ENCODE results near the gene OR51V1.

The OR51V1 gene

DNA sequence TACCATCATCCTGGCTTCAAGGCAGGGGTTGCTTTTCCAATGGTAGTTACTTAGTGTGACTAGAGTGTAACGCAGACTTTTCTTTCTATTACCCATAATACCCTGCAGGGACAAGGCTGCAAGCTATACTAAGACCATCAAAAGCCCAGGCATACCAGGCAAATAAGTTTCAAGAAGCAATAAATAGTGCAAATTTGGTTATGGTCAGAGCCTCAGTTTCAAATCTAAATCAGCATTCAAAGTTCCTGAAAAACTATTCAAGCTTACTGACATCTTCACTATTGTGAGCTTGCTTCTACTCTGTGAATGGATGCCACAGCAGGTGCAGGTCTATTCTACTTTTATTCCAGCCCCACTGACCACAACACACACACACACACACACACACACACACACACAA lies 28.9 kb upstream of the OR51V1 start:
- H3K4me3 ChIP-seq (replicated peaks; ENCODE audit: insufficient read depth, low read length) = no peak overlapping the region
- no peak overlapping the region for H3K27ac ChIP-seq (replicated peaks)
- DNase-seq (ENCODE audit: low read depth in 1 of 2, low spot score in 1 of 2) = no peak
- peaks cover 3% of the 10 kb centered on the region for H3K27me3 ChIP-seq (ENCODE audit: insufficient read depth, poor library complexity, severe bottlenecking)
- TF ChIP-seq, protein P1, sequence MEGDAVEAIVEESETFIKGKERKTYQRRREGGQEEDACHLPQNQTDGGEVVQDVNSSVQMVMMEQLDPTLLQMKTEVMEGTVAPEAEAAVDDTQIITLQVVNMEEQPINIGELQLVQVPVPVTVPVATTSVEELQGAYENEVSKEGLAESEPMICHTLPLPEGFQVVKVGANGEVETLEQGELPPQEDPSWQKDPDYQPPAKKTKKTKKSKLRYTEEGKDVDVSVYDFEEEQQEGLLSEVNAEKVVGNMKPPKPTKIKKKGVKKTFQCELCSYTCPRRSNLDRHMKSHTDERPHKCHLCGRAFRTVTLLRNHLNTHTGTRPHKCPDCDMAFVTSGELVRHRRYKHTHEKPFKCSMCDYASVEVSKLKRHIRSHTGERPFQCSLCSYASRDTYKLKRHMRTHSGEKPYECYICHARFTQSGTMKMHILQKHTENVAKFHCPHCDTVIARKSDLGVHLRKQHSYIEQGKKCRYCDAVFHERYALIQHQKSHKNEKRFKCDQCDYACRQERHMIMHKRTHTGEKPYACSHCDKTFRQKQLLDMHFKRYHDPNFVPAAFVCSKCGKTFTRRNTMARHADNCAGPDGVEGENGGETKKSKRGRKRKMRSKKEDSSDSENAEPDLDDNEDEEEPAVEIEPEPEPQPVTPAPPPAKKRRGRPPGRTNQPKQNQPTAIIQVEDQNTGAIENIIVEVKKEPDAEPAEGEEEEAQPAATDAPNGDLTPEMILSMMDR (IDR thresholded peaks at IDR 0.05; ENCODE audit: insufficient read depth, low read length) = no peak
- no peak for TF ChIP-seq SPI1 (IDR thresholded peaks at IDR 0.05; ENCODE audit: borderline replicate concordance, low read depth)
- TF ChIP-seq, protein P2, sequence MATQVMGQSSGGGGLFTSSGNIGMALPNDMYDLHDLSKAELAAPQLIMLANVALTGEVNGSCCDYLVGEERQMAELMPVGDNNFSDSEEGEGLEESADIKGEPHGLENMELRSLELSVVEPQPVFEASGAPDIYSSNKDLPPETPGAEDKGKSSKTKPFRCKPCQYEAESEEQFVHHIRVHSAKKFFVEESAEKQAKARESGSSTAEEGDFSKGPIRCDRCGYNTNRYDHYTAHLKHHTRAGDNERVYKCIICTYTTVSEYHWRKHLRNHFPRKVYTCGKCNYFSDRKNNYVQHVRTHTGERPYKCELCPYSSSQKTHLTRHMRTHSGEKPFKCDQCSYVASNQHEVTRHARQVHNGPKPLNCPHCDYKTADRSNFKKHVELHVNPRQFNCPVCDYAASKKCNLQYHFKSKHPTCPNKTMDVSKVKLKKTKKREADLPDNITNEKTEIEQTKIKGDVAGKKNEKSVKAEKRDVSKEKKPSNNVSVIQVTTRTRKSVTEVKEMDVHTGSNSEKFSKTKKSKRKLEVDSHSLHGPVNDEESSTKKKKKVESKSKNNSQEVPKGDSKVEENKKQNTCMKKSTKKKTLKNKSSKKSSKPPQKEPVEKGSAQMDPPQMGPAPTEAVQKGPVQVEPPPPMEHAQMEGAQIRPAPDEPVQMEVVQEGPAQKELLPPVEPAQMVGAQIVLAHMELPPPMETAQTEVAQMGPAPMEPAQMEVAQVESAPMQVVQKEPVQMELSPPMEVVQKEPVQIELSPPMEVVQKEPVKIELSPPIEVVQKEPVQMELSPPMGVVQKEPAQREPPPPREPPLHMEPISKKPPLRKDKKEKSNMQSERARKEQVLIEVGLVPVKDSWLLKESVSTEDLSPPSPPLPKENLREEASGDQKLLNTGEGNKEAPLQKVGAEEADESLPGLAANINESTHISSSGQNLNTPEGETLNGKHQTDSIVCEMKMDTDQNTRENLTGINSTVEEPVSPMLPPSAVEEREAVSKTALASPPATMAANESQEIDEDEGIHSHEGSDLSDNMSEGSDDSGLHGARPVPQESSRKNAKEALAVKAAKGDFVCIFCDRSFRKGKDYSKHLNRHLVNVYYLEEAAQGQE (IDR thresholded peaks at IDR 0.05; ENCODE audit: insufficient replicate concordance, low read depth) = no peak
- TF ChIP-seq POLR2AphosphoS5 (IDR thresholded peaks at IDR 0.05; ENCODE audit: low read depth) = no peak
- TF ChIP-seq GABPA (IDR thresholded peaks at IDR 0.05; ENCODE audit: low read depth) = no peak

DNA sequence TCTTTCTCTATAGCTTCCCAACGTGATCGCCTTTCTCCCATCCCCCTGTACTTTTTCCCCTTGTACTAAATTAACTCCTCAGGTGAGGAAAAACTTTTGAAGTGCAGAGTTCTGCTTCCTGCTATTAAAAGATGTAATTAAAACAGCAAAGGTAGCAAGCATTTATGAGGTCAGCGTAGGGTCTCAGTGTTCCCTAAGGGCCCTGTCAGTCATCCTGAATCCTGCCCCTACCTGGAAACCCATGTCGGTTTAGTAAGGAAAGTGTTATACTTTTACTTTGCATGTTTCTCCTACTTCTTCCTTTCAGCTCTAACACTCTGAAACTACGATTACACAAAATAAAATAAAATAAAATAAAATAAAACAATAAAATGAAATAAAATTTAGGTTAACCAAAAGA lies 27.6 kb upstream of the OR51V1 start:
- no peak for TF ChIP-seq GABPA (IDR thresholded peaks at IDR 0.05; ENCODE audit: low read depth)
- TF ChIP-seq, protein P1 (IDR thresholded peaks at IDR 0.05; ENCODE audit: insufficient read depth, low read length) = no peak

DNA sequence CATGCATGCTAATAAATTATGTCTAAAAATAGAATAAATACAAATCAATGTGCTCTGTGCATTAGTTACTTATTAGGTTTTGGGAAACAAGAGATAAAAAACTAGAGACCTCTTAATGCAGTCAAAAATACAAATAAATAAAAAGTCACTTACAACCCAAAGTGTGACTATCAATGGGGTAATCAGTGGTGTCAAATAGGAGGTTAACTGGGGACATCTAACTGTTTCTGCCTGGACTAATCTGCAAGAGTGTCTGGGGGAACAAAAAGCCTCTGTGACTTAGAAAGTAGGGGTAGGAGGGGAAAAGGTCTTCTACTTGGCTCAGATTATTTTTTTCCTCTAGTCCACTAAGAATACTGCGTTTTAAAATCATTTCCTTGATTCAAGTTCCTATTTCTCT lies 27.2 kb upstream of the OR51V1 start:
- TF ChIP-seq POLR2AphosphoS5 (IDR thresholded peaks at IDR 0.05; ENCODE audit: low read depth) = no peak
- no peak for TF ChIP-seq GABPA (IDR thresholded peaks at IDR 0.05; ENCODE audit: low read depth)
- TF ChIP-seq, protein P2 (IDR thresholded peaks at IDR 0.05; ENCODE audit: insufficient replicate concordance, low read depth) = no peak
- TF ChIP-seq SPI1 (IDR thresholded peaks at IDR 0.05; ENCODE audit: borderline replicate concordance, low read depth) = no peak
- TF ChIP-seq, protein P1 (IDR thresholded peaks at IDR 0.05; ENCODE audit: insufficient read depth, low read length) = no peak

More for the DNA sequence above, 27.6 kb upstream of the OR51V1 start:
- no peak overlapping the region for H3K27ac ChIP-seq (replicated peaks)
- DNase-seq (ENCODE audit: low read depth in 1 of 2, low spot score in 1 of 2) = no peak
- no peak overlapping the region for H3K4me3 ChIP-seq (replicated peaks; ENCODE audit: insufficient read depth, low read length)
- peaks cover 3% of the 10 kb centered on the region for H3K27me3 ChIP-seq (ENCODE audit: insufficient read depth, poor library complexity, severe bottlenecking)

DNA sequence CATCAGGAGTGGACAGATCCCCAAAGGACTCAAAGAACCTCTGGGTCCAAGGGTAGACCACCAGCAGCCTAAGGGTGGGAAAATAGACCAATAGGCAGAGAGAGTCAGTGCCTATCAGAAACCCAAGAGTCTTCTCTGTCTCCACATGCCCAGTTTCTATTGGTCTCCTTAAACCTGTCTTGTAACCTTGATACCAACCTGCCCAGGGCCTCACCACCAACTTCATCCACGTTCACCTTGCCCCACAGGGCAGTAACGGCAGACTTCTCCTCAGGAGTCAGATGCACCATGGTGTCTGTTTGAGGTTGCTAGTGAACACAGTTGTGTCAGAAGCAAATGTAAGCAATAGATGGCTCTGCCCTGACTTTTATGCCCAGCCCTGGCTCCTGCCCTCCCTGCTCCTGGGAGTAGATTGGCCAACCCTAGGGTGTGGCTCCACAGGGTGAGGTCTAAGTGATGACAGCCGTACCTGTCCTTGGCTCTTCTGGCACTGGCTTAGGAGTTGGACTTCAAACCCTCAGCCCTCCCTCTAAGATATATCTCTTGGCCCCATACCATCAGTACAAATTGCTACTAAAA lies 26.3 kb upstream of the OR51V1 start, which contains the start of gene HBB:
HBB (minus strand) TSS at position 340 of the 579 bp plus-strand sequence; CDS start at position 290, 50 bp downstream.
- TF ChIP-seq, protein P1 (IDR thresholded peaks at IDR 0.05; ENCODE audit: insufficient read depth, low read length) = no peak
- Histone ChIP-seq H3K4me3 (replicated peaks; ENCODE audit: insufficient read depth, low read length) (no peak within 1 kb of the TSS), H3K27ac (replicated peaks) (no peak within 1 kb of the TSS), H3K27me3 (ENCODE audit: insufficient read depth, poor library complexity, severe bottlenecking) (peaks cover 3% of the 10 kb centered on the region)
- DNase-seq (ENCODE audit: low read depth in 1 of 2, low spot score in 1 of 2) = no peak

More for the DNA sequence above, 27.2 kb upstream of the OR51V1 start:
- Histone ChIP-seq H3K27me3 (ENCODE audit: insufficient read depth, poor library complexity, severe bottlenecking) (peaks cover 3% of the 10 kb centered on the region), H3K27ac (replicated peaks) (no peak overlapping the region), H3K4me3 (replicated peaks; ENCODE audit: insufficient read depth, low read length) (no peak overlapping the region)
- no peak for DNase-seq (ENCODE audit: low read depth in 1 of 2, low spot score in 1 of 2)
